ACHN (cell line): Measurements from ENCODE around the gene IGSF6.
"Not testable (repeated sequence)": the region's sequence is repeated elsewhere in the genome, so short reads cannot be mapped to it uniquely, and the experiment has no call there.

Experiments
- DNase-seq: peaks from one replicate; pipeline ENCODE4 v3.0.0-alpha.2; 2015
- in situ Hi-C: cut with HindIII; loops from 2 replicates; pipeline ENCODE4 v1.10.0; 2017; ENCODE audit warnings: low sequenced_read_pairs, low pct_ligation_motif_present, low pct_unique_long_range_greater_than_20kb

IGSF6 gene

GRCh38 chr16:21611556-21612384, 40.6 kb downstream of the IGSF6 start:
- in situ Hi-C loops = no loop called here
- DNase-seq = no peak

GRCh38 chr16:21611198-21611555, 41.2 kb downstream of the IGSF6 start:
- in situ Hi-C loops = no loop called here
- no peak for DNase-seq

- no peak for DNase-seq
- in situ Hi-C loops = no loop called here
Measured at GRCh38 chr16:21610766-21611165, 41.6 kb downstream of the IGSF6 start.

GRCh38 chr16:21610006-21610544, 42.3 kb downstream of the IGSF6 start:
- in situ Hi-C loops = no loop called here
- DNase-seq = no peak

GRCh38 chr16:21608639-21609328, 43.6 kb downstream of the IGSF6 start:
- no peak for DNase-seq
- in situ Hi-C loops = no loop called here

- in situ Hi-C loops, DNase-seq: not testable (repeated sequence)
Measured at GRCh38 chr16:21605848-21606247, 46.6 kb downstream of the IGSF6 start.

- in situ Hi-C loops = no loop called here
- peak; percentile 29 for DNase-seq
Measured at GRCh38 chr16:21603928-21604327, 48.5 kb downstream of the IGSF6 start.

GRCh38 chr16:21602785-21603184, 49.6 kb downstream of the IGSF6 start:
- in situ Hi-C loops = no loop called here
- no peak for DNase-seq

GRCh38 chr16:21600031-21600773, 52.2 kb downstream of the IGSF6 start:
- in situ Hi-C loops = no loop called here
- peak; percentile 60 for DNase-seq

GRCh38 chr16:21599122-21600030, 53.0 kb downstream of the IGSF6 start, which contains the start of gene METTL9:
TSS of gene METTL9 (plus strand) at chr16:21599577. CDS start at chr16:21599734, 157 bp downstream.
- in situ Hi-C loops = no loop called here

GRCh38 chr16:21598701-21599121, 53.7 kb downstream of the IGSF6 start:
- DNase-seq = peak; percentile 17
- in situ Hi-C loops = no loop called here

More at GRCh38 chr16:21599122-21600030, 53.0 kb downstream of the IGSF6 start, which contains the start of gene METTL9:
- peak; percentile 96 for DNase-seq

- DNase-seq = no peak
- in situ Hi-C loops = no loop called here
Measured at GRCh38 chr16:21598206-21598605, 54.2 kb downstream of the IGSF6 start.

- in situ Hi-C loops = no loop called here
- no peak for DNase-seq
Measured at GRCh38 chr16:21597561-21598030, 54.8 kb downstream of the IGSF6 start.

- no peak for DNase-seq
Measured at GRCh38 chr16:21593530-21594289, 58.7 kb downstream of the IGSF6 start.

GRCh38 chr16:21592191-21592590, 60.2 kb downstream of the IGSF6 start:
- no peak for DNase-seq
- in situ Hi-C loops = no loop called here

More at GRCh38 chr16:21593530-21594289, 58.7 kb downstream of the IGSF6 start:
- in situ Hi-C loops = no loop called here

- in situ Hi-C loops = no loop called here
- DNase-seq = no peak
Measured at GRCh38 chr16:21590796-21591195, 61.6 kb downstream of the IGSF6 start.

- in situ Hi-C loops = no loop called here
- DNase-seq = no peak
Measured at GRCh38 chr16:21590287-21590686, 62.1 kb downstream of the IGSF6 start.
